HG03378 (cell line): ENCODE measurements around the gene ARHGEF37.
"Not testable (repeated sequence)": the region's sequence is repeated elsewhere in the genome, so short reads cannot be mapped to it uniquely, and the experiment has no call there.

Source experiments
- ATAC-seq: cut with Tn5 transposase; IDR thresholded peaks from one replicate; pipeline ENCODE4 v1.9.1; 2021; ENCODE audit warnings: mild to moderate bottlenecking, moderate library complexity; ENCODE audit not compliant: unreplicated experiment

The ARHGEF37 gene

GRCh38 chr5:149564542-149565140 is 16.7 kb upstream of the ARHGEF37 start:
- peak; percentile 95 for ATAC-seq

GRCh38 chr5:149567226-149567625 is 14.1 kb upstream of the ARHGEF37 start:
- no peak for ATAC-seq

- ATAC-seq: no peak
Observed at GRCh38 chr5:149572170-149572569, 9.1 kb upstream of the ARHGEF37 start.

- ATAC-seq: no peak
Observed at GRCh38 chr5:149572576-149573231, 8.6 kb upstream of the ARHGEF37 start.

GRCh38 chr5:149575131-149575530 is 6.2 kb upstream of the ARHGEF37 start:
- no peak for ATAC-seq

GRCh38 chr5:149576021-149576420 is 5.3 kb upstream of the ARHGEF37 start:
- ATAC-seq: no peak

GRCh38 chr5:149578896-149579295 is 2.4 kb upstream of the ARHGEF37 start:
- ATAC-seq: no peak

GRCh38 chr5:149580808-149581191 is 498 bp upstream of the ARHGEF37 start:
- ATAC-seq: no peak

GRCh38 chr5:149581931-149582768 is 852 bp downstream of the ARHGEF37 start:
- no peak for ATAC-seq

GRCh38 chr5:149583394-149583793 is 2.1 kb downstream of the ARHGEF37 start:
- ATAC-seq: no peak

GRCh38 chr5:149584121-149584520 is 2.8 kb downstream of the ARHGEF37 start:
- ATAC-seq: no peak

- ATAC-seq: no peak
Observed at GRCh38 chr5:149585910-149586309, 4.6 kb downstream of the ARHGEF37 start.

- ATAC-seq: no peak
Observed at GRCh38 chr5:149586708-149587318, 5.5 kb downstream of the ARHGEF37 start.

- no peak for ATAC-seq
Observed at GRCh38 chr5:149588936-149589335, 7.6 kb downstream of the ARHGEF37 start.

GRCh38 chr5:149593370-149593769 is 12.1 kb downstream of the ARHGEF37 start:
- no peak for ATAC-seq

- no peak for ATAC-seq
Observed at GRCh38 chr5:149594206-149594895, 13.1 kb downstream of the ARHGEF37 start.

GRCh38 chr5:149595105-149595504 is 13.8 kb downstream of the ARHGEF37 start:
- not testable (repeated sequence) for ATAC-seq

GRCh38 chr5:149596712-149597111 is 15.4 kb downstream of the ARHGEF37 start:
- no peak for ATAC-seq

GRCh38 chr5:149597618-149598017 is 16.3 kb downstream of the ARHGEF37 start:
- ATAC-seq: no peak

GRCh38 chr5:149598234-149598633 is 16.9 kb downstream of the ARHGEF37 start:
- ATAC-seq: not testable (repeated sequence)

- ATAC-seq: no peak
Observed at GRCh38 chr5:149598966-149599365, 17.7 kb downstream of the ARHGEF37 start.
